C4-2B (cell line): Measurements from ENCODE around the gene VWA5A.

Source experiments
- CTCF ChIP-seq: fragments of 450-650 bp; conservative IDR thresholded peaks from 2 replicates; pipeline ENCODE4 v1.5.1; 2017; ENCODE audit warnings: mild to moderate bottlenecking
- ZFX ChIP-seq: fragments of 450-650 bp; IDR thresholded peaks from 2 replicates; pipeline ENCODE4 v1.6.1; 2017

GRCh38 chr11:124109377-124109776 is 5.9 kb upstream of the VWA5A start:
- TF ChIP-seq CTCF (no peak), ZFX (no peak)
